GM18951 (cell line): ENCODE measurements around the gene TMEM91.

Experiments used
- POLR2A ChIP-seq: IDR thresholded peaks from 4 replicates; pipeline ENCODE4 v1.6.1; 2011; ENCODE audit warnings: mild to moderate bottlenecking; ENCODE audit not compliant: insufficient read length, insufficient read depth; ENCODE audit errors: extremely low read depth
- in situ Hi-C: fragments of 300-500 bp; cut with MboI; formaldehyde crosslinking; loops from one replicate; pipeline ENCODE4 v1.12.0; 2022; ENCODE audit warnings: low sequenced_read_pairs, mixed read lengths, inconsistent platforms; ENCODE audit not compliant: unreplicated experiment

The TMEM91 gene

DNA sequence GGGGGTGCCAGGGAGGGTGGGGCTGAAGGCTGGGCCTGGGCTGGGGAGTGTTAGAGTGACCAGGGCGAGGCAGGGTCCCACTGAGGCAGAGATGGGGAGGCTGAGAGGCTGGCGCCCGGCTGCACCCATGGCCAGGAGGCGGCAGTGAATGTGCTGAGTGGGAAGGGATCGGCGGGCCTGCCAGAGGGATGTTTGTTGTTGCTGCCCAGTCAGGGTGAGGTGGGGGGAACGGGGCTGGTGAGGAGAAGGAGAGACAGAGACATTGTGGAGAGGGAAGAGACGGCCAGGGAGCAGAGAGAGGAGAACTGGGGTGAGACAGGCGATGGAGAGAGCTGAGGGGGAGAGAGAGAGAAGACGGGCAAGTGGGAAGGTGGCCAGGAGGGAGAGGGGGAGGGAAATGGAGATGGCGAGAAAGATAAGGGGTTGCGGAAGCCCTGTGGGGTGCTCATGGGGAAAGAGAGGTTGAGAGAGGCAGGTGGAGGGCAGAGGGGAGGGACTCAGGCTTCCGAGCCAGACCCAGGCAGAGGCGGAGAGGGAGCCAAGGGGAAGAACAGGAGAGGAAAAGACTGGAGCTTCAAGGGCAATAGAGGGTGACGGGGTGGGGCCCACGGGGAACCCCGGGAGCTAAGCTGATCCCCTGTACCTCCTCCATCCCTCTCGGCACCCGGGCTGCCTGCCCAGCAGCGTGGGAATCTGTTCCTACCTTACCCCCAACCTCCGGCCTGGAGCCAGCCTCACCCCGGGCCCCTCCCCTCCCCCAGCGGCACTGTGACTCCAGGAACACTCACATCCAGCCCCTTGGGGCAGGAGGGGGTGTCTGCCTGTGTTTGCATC lies 51.5 kb downstream of the TMEM91 start:
- in situ Hi-C loops, result no loop called here
- no peak for TF ChIP-seq POLR2A

DNA sequence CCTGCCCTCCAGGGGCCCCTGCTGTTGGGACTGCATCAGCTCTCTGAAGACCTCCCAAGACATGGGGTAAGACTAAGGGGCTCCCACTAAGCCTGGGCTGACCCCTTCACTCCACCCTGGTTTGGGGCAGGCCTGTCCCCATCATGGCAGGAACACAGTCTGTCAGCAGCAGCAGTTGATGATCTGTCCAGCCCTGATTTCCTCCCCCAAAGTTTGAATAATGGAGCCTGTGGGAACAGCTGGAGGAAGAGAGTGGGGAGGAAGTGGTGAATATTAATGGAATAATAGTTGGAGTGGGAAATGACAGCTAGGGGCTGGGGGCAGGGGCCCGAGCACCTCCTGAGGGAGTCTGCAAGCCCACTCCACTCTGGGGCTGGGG lies 52.1 kb downstream of the TMEM91 start:
- in situ Hi-C loops, result no loop called here
- no peak for TF ChIP-seq POLR2A

DNA sequence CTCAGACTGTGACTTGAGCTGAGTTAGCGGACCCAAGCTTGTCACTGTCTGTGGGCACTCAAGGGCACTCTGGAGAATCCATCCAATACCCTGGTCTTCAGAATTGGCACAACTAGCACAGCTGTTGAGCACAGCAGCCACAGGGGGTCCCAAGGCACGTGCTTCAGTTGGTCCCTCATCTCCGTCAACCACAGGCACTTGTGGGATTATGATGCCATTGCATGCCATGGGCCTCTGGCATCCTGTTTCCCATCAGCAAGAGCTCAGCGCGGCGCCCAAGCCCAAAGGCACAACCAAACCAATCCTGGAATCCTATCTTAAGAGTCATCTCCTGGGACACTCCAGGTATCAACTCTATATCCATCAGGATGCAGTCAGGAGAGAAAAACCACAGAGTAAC lies 54.6 kb downstream of the TMEM91 start:
- no peak for TF ChIP-seq POLR2A
- in situ Hi-C loops, result no loop called here

DNA sequence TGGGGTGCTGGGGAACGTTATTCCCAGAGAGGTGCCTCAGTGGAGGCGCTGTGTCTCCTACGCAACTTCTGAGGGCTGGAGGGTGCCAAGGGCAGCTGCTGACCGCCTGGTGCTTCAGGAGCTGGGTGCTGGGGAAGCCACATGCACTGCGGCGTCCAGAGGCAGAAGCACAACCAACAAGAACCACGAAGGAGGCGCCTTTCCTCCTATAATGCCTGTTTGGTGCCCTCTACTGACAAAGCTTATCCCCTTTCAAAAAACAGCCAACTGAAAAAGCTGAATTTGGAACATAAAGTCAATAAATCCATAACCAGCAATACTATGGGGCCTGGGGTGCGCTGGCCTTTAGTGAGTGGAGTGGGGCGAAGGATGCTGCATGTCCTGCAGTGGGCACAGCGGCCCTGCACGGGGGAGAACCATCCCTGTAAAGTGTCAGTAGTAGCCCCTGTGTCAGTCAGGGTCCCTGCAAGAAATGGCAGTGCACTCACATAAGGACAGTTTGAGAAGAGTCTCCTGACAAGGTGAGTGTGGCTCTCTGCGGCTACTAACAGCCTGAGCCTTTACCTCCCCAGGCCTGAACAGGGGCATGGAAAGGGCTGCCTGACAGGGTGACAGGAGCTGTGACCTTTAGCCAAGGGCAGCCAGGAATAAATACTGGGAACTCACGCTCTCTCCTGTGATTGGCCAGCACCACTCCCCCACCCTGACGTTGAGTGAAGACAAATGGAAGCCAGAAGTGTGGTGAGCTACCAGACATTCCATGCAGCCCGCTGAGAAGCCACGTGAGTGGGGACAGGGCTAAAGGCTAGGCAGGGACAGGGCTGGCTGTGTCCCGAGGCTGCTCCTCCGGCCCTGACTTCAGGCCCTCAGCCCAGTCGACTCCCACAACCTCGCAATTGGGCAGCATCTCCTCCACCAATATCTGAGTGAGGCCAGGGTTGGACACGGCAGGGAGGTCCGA lies 55.4 kb downstream of the TMEM91 start:
- in situ Hi-C loops, result no loop called here

DNA sequence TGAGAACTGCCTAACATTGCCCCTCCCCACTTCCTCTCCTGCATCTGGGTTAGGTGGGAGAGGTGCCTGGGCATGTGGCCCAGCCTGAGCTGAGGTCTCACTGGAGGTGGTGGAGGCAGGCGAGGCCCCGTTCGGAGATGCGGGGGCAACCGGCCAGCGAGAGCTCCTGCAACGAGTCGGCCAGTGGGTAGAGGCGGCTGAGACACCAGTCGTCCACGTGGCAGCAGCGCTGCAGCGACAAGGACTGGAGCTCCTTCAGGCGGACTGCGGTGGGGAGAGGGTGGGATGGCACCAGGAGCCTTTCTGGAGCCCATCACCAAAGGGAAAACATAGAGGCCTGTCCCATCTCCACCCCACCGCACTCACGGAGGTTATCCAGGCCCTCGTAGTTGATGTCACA lies 56.8 kb downstream of the TMEM91 start:
- TF ChIP-seq POLR2A, result no peak
- in situ Hi-C loops, result no loop called here

More for the DNA sequence above, 55.4 kb downstream of the TMEM91 start:
- no peak for TF ChIP-seq POLR2A
